GM23338 (cell line): ENCODE results near the gene PNLIP. TPM values are rescaled to one million over a fixed set of nuclear protein-coding genes. Genes with fewer than 3 reads are reported as not detected.

ENCODE experiments used
- ATAC-seq: fragments of 200-7000 bp; cut with Tn5 transposase; 3 replicates; pipeline ENCODE4 v1.9.1; 2020
- DNase-seq: peaks from one replicate; pipeline ENCODE4 v3.0.0-alpha.2; 2015; ENCODE audit warnings: low spot score
- H2AFZ ChIP-seq: fragments of 200-600 bp; sonication (generic); 2 replicates; pipeline ENCODE4 v1.8.0; 2016; ENCODE audit warnings: antibody characterized with exemption, mild to moderate bottlenecking, moderate library complexity
- H3F3A ChIP-seq: fragments of 200-600 bp; sonication (generic); replicated peaks from 2 replicates; pipeline ENCODE4 v1.8.0; 2017; ENCODE audit warnings: antibody characterized with exemption, mixed run types, low read depth
- H3K27ac ChIP-seq: fragments of 200-600 bp; sonication (generic); 2 replicates; pipeline ENCODE4 v1.6.1; 2016; ENCODE audit warnings: low read depth
- H3K27me3 ChIP-seq: fragments of 200-600 bp; sonication (generic); 2 replicates; pipeline ENCODE4 v1.8.0; 2016; ENCODE audit warnings: mild to moderate bottlenecking, mixed run types, moderate library complexity; ENCODE audit not compliant: insufficient read depth
- H3K36me3 ChIP-seq: fragments of 200-600 bp; sonication (generic); 2 replicates; pipeline ENCODE4 v1.8.0; 2016; ENCODE audit warnings: mild to moderate bottlenecking; ENCODE audit not compliant: insufficient read depth
- H3K4me1 ChIP-seq: fragments of 200-600 bp; sonication (generic); 2 replicates; pipeline ENCODE4 v1.8.0; 2016; ENCODE audit warnings: mild to moderate bottlenecking, moderate library complexity; ENCODE audit not compliant: insufficient read depth
- H3K4me2 ChIP-seq: fragments of 200-600 bp; sonication (generic); 2 replicates; pipeline ENCODE4 v1.7.1; 2017; ENCODE audit warnings: mixed run types
- H3K4me3 ChIP-seq: fragments of 200-600 bp; sonication (generic); 2 replicates; pipeline ENCODE4 v1.6.1; 2016; ENCODE audit warnings: mixed run types
- H3K79me2 ChIP-seq: fragments of 200-600 bp; sonication (generic); replicated peaks from 2 replicates; pipeline ENCODE4 v1.8.0; 2017; ENCODE audit warnings: mild to moderate bottlenecking; ENCODE audit not compliant: insufficient read depth
- H3K9me2 ChIP-seq: fragments of 200-600 bp; sonication (generic); 2 replicates; pipeline ENCODE4 v1.8.0; 2017; ENCODE audit not compliant: insufficient read depth
- H4K20me1 ChIP-seq: fragments of 200-600 bp; sonication (generic); replicated peaks from 2 replicates; pipeline ENCODE4 v1.8.0; 2017; ENCODE audit warnings: mild to moderate bottlenecking; ENCODE audit not compliant: insufficient read depth
- H3K27ac Mint-ChIP-seq: 2 replicates; pipeline ENCODE4 v1.8.0; 2020; ENCODE audit warnings: inconsistent platforms, mild to moderate bottlenecking, moderate library complexity, mixed read lengths
- H3K27me3 Mint-ChIP-seq: 3 replicates; pipeline ENCODE4 v1.8.0; 2022; ENCODE audit warnings: low read depth, mild to moderate bottlenecking, moderate library complexity, mixed read lengths, inconsistent platforms; ENCODE audit not compliant: insufficient read depth, poor library complexity
- H3K36me3 Mint-ChIP-seq: 3 replicates; pipeline ENCODE4 v1.8.0; 2021; ENCODE audit warnings: low read depth, mild to moderate bottlenecking, inconsistent platforms, moderate library complexity, mixed read lengths
- H3K4me1 Mint-ChIP-seq: 3 replicates; pipeline ENCODE4 v1.8.0; 2020; ENCODE audit warnings: mild to moderate bottlenecking, inconsistent platforms, mixed read lengths
- H3K4me3 Mint-ChIP-seq: 3 replicates; pipeline ENCODE4 v1.8.0; 2021; ENCODE audit warnings: moderate library complexity, mild to moderate bottlenecking, inconsistent platforms, mixed read lengths
- H3K9me3 Mint-ChIP-seq: 3 replicates; pipeline ENCODE4 v1.8.0; 2020; ENCODE audit warnings: moderate library complexity, mild to moderate bottlenecking, inconsistent platforms, mixed read lengths
- CREB1 ChIP-seq: fragments of 250-450 bp; sonication (Bioruptor Pico); IDR thresholded peaks from 2 replicates; pipeline ENCODE4 v1.5.0; 2020; ENCODE audit warnings: low read depth, mild to moderate bottlenecking, moderate library complexity
- EZH2 ChIP-seq: fragments of 200-600 bp; sonication (generic); IDR thresholded peaks from one replicate; pipeline ENCODE4 v1.8.0; 2017; ENCODE audit warnings: antibody characterized with exemption, mild to moderate bottlenecking, low read depth; ENCODE audit not compliant: unreplicated experiment
- NANOG ChIP-seq: IDR thresholded peaks from 2 replicates; pipeline ENCODE4 v1.6.1; 2016; ENCODE audit warnings: antibody characterized with exemption, borderline replicate concordance
- POLR2AphosphoS5 ChIP-seq: IDR thresholded peaks from 2 replicates; pipeline ENCODE4 v1.6.1; 2016; ENCODE audit warnings: antibody characterized with exemption, low read depth
- ZNF114 ChIP-seq: fragments of 250-450 bp; sonication (Bioruptor Pico); IDR thresholded peaks from 2 replicates; pipeline ENCODE4 v1.5.0; 2020; ENCODE audit warnings: mild to moderate bottlenecking, moderate library complexity
- ZNF331 ChIP-seq: fragments of 250-450 bp; sonication (Bioruptor Pico); IDR thresholded peaks from 2 replicates; pipeline ENCODE4 v1.5.0; 2020; ENCODE audit warnings: low read depth, mild to moderate bottlenecking, moderate library complexity
- polyA plus RNA-seq: library from polyadenylated mRNA; unstranded; fragments of >200 nt; fragmentation: Nextera tagmentation; extraction: Ambion mirVana; gene quantifications from 2 replicates; pipeline ENCODE4 v1.2.1, GENCODE V29; 2016
- total RNA-seq: library from RNA; depleted of rRNA; stranded (reverse); fragments of >200 nt; shearing (Covaris generic); gene quantifications from 2 replicates; pipeline ENCODE4 v1.2.3, GENCODE V29; 2014
- TF ChIP-seq, protein P1 (sequence below), 2 experiments: fragments of 200-600 bp in 1 of 2; sonication (generic) in 1 of 2; conservative IDR thresholded peaks; 2 replicates each; pipeline versions ENCODE4 v1.5.1 to v1.6.1; 2016 to 2017; ENCODE audit warnings: antibody characterized with exemption in 2 of 2, low read depth in 2 of 2, mild to moderate bottlenecking in 2 of 2, moderate library complexity in 1 of 2
- TF ChIP-seq, protein P2 (sequence below): IDR thresholded peaks from 2 replicates; pipeline ENCODE4 v1.6.1; 2016; ENCODE audit warnings: antibody characterized with exemption
- TF ChIP-seq, protein P3 (sequence below): fragments of 250-450 bp; sonication (Bioruptor Pico); IDR thresholded peaks from 2 replicates; pipeline ENCODE4 v1.5.0; 2020; ENCODE audit warnings: mild to moderate bottlenecking, moderate library complexity

The PNLIP gene
- total and polyA plus RNA-seq, 2 experiments from 2014 or later = not detected

DNA sequence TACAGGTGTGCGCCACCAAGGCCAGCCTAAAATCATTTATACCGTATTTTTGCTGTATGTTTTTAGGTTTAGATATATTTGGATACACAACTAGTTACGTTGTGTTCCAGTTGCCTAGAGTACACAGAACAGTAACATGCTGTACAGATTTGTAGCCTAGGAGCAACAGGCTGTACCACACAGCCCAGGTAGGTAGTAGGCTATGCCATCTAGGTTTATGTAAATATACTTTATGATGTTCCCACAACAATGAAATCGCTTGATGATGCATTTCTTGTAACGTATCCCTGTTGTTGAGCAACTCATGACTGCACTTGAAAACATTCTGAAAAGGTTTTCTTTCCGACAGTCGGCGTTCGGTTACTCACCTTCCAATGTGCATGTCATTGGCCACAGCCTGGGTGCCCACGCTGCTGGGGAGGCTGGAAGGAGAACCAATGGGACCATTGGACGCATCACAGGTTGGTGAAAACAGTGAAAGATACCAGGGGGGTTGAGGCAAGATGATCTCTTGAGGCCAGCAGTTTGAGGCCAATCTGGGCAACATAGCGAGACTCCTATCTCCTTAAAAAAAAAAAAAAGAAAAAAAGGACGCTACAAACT lies 7.7 kb downstream of the PNLIP start:
- no peaks in the 10 kb centered on the region for H3K27me3 ChIP-seq
- no peaks in the 10 kb centered on the region for H3K79me2 ChIP-seq
- H3K4me3 Mint-ChIP-seq = no peak overlapping the region
- H2AFZ ChIP-seq = no peak overlapping the region
- no peak overlapping the region for H3K27ac ChIP-seq
- no peaks in the 10 kb centered on the region for H3K36me3 Mint-ChIP-seq
- DNase-seq (no peak), ATAC-seq (no peak)
- H3K4me3 ChIP-seq = no peak overlapping the region
- H4K20me1 ChIP-seq = no peaks in the 10 kb centered on the region
- no peaks in the 10 kb centered on the region for H3F3A ChIP-seq
- H3K27ac Mint-ChIP-seq = no peak overlapping the region
- H3K4me1 ChIP-seq = peaks cover 19% of the 10 kb centered on the region
- H3K9me2 ChIP-seq = no peaks in the 10 kb centered on the region
- no peak overlapping the region for H3K4me2 ChIP-seq
- no peaks in the 10 kb centered on the region for H3K36me3 ChIP-seq
- no peaks in the 10 kb centered on the region for H3K27me3 Mint-ChIP-seq
- H3K4me1 Mint-ChIP-seq = peaks cover 15% of the 10 kb centered on the region
- H3K9me3 Mint-ChIP-seq = no peaks in the 10 kb centered on the region
- TF ChIP-seq, protein P1, sequence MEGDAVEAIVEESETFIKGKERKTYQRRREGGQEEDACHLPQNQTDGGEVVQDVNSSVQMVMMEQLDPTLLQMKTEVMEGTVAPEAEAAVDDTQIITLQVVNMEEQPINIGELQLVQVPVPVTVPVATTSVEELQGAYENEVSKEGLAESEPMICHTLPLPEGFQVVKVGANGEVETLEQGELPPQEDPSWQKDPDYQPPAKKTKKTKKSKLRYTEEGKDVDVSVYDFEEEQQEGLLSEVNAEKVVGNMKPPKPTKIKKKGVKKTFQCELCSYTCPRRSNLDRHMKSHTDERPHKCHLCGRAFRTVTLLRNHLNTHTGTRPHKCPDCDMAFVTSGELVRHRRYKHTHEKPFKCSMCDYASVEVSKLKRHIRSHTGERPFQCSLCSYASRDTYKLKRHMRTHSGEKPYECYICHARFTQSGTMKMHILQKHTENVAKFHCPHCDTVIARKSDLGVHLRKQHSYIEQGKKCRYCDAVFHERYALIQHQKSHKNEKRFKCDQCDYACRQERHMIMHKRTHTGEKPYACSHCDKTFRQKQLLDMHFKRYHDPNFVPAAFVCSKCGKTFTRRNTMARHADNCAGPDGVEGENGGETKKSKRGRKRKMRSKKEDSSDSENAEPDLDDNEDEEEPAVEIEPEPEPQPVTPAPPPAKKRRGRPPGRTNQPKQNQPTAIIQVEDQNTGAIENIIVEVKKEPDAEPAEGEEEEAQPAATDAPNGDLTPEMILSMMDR (conservative IDR thresholded peaks at IDR 0.05; ENCODE audit: low read depth in 2 of 2) = no peak
- TF ChIP-seq EZH2 = no peak
- TF ChIP-seq POLR2AphosphoS5 = no peak
- no peak for TF ChIP-seq NANOG
- TF ChIP-seq ZNF331 (CRISPR knock-in tag) = no peak
- TF ChIP-seq, protein P2, sequence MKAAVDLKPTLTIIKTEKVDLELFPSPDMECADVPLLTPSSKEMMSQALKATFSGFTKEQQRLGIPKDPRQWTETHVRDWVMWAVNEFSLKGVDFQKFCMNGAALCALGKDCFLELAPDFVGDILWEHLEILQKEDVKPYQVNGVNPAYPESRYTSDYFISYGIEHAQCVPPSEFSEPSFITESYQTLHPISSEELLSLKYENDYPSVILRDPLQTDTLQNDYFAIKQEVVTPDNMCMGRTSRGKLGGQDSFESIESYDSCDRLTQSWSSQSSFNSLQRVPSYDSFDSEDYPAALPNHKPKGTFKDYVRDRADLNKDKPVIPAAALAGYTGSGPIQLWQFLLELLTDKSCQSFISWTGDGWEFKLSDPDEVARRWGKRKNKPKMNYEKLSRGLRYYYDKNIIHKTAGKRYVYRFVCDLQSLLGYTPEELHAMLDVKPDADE = no peak
- TF ChIP-seq, protein P3, sequence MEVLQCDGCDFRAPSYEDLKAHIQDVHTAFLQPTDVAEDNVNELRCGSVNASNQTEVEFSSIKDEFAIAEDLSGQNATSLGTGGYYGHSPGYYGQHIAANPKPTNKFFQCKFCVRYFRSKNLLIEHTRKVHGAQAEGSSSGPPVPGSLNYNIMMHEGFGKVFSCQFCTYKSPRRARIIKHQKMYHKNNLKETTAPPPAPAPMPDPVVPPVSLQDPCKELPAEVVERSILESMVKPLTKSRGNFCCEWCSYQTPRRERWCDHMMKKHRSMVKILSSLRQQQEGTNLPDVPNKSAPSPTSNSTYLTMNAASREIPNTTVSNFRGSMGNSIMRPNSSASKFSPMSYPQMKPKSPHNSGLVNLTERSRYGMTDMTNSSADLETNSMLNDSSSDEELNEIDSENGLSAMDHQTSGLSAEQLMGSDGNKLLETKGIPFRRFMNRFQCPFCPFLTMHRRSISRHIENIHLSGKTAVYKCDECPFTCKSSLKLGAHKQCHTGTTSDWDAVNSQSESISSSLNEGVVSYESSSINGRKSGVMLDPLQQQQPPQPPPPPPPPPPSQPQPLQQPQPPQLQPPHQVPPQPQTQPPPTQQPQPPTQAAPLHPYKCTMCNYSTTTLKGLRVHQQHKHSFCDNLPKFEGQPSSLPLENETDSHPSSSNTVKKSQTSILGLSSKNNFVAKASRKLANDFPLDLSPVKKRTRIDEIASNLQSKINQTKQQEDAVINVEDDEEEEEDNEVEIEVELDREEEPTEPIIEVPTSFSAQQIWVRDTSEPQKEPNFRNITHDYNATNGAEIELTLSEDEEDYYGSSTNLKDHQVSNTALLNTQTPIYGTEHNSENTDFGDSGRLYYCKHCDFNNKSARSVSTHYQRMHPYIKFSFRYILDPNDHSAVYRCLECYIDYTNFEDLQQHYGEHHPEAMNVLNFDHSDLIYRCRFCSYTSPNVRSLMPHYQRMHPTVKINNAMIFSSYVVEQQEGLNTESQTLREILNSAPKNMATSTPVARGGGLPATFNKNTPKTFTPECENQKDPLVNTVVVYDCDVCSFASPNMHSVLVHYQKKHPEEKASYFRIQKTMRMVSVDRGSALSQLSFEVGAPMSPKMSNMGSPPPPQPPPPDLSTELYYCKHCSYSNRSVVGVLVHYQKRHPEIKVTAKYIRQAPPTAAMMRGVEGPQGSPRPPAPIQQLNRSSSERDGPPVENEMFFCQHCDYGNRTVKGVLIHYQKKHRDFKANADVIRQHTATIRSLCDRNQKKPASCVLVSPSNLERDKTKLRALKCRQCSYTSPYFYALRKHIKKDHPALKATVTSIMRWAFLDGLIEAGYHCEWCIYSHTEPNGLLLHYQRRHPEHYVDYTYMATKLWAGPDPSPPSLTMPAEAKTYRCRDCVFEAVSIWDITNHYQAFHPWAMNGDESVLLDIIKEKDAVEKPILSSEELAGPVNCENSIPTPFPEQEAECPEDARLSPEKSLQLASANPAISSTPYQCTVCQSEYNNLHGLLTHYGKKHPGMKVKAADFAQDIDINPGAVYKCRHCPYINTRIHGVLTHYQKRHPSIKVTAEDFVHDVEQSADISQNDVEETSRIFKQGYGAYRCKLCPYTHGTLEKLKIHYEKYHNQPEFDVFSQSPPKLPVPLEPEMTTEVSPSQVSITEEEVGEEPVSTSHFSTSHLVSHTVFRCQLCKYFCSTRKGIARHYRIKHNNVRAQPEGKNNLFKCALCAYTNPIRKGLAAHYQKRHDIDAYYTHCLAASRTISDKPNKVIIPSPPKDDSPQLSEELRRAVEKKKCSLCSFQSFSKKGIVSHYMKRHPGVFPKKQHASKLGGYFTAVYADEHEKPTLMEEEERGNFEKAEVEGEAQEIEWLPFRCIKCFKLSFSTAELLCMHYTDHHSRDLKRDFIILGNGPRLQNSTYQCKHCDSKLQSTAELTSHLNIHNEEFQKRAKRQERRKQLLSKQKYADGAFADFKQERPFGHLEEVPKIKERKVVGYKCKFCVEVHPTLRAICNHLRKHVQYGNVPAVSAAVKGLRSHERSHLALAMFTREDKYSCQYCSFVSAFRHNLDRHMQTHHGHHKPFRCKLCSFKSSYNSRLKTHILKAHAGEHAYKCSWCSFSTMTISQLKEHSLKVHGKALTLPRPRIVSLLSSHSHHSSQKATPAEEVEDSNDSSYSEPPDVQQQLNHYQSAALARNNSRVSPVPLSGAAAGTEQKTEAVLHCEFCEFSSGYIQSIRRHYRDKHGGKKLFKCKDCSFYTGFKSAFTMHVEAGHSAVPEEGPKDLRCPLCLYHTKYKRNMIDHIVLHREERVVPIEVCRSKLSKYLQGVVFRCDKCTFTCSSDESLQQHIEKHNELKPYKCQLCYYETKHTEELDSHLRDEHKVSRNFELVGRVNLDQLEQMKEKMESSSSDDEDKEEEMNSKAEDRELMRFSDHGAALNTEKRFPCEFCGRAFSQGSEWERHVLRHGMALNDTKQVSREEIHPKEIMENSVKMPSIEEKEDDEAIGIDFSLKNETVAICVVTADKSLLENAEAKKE (CRISPR knock-in tag) = no peak
- TF ChIP-seq CREB1 (CRISPR knock-in tag) = no peak
- no peak for TF ChIP-seq ZNF114 (CRISPR knock-in tag)
